WI38 (cell line): ENCODE measurements around the gene WIPF3.

Experiments
- H3K4me3 ChIP-seq: 2 replicates; pipeline ENCODE4 v1.5.1; 2011; ENCODE audit warnings: low read depth, mild to moderate bottlenecking, control low read depth, low read length
- CTCF ChIP-seq: IDR thresholded peaks from 2 replicates; pipeline ENCODE4 v1.5.1; 2012; ENCODE audit warnings: low read depth, mild to moderate bottlenecking, control low read depth, low read length

Gene WIPF3

GRCh38 chr7:29844559-29844958 is 38.3 kb downstream of the WIPF3 start:
- no peak for TF ChIP-seq CTCF
- H3K4me3 ChIP-seq = no peak overlapping the region

GRCh38 chr7:29847496-29847895 is 41.2 kb downstream of the WIPF3 start:
- no peak overlapping the region for H3K4me3 ChIP-seq
- no peak for TF ChIP-seq CTCF

- H3K4me3 ChIP-seq = no peak overlapping the region
- TF ChIP-seq CTCF = no peak
These were observed 41.6 kb downstream of the WIPF3 start for GRCh38 chr7:29847916-29848315.

GRCh38 chr7:29848941-29849340 is 42.6 kb downstream of the WIPF3 start:
- TF ChIP-seq CTCF = no peak
- H3K4me3 ChIP-seq = no peak overlapping the region

- TF ChIP-seq CTCF = no peak
These were observed 45.2 kb downstream of the WIPF3 start for GRCh38 chr7:29851487-29851886.

GRCh38 chr7:29852457-29852856 is 46.1 kb downstream of the WIPF3 start:
- no peak overlapping the region for H3K4me3 ChIP-seq
- no peak for TF ChIP-seq CTCF

More at GRCh38 chr7:29851487-29851886, 45.2 kb downstream of the WIPF3 start:
- H3K4me3 ChIP-seq = no peak overlapping the region

- H3K4me3 ChIP-seq = no peak overlapping the region
- no peak for TF ChIP-seq CTCF
These were observed 46.8 kb downstream of the WIPF3 start for GRCh38 chr7:29853072-29853471.
